Stimulated activated CD4-positive, alpha-beta T cell treated with anti-CD3 and anti-CD28 coated beads, Interleukin-2, amount 100 ng/mL, for 24 hours (primary cell): ENCODE measurements around the gene ZNF304.
"Not testable (repeated sequence)": the region's sequence is repeated elsewhere in the genome, so short reads cannot be mapped to it uniquely, and the experiment has no call there.

Source experiments
- DNase-seq, 2 donors: peaks; one replicate each; pipeline ENCODE4 v3.0.0-alpha.2; 2020

ZNF304 gene

GRCh38 chr19:57362997-57363687, 12.1 kb downstream of the ZNF304 start, which contains the start of the genes TRAPPC2B and ZNF547:
Gene TRAPPC2B, plus strand, starts transcription at chr19:57363551. Its CDS starts 1,283 bp downstream, at chr19:57364834.
Gene ZNF547, plus strand, starts transcription at chr19:57363551. Its CDS starts 5,005 bp downstream, at chr19:57368556.
- DNase-seq = peak; percentile 96 to 98

GRCh38 chr19:57363688-57364181, 12.7 kb downstream of the ZNF304 start:
- no peak for DNase-seq

GRCh38 chr19:57366776-57367175, 15.7 kb downstream of the ZNF304 start:
- no peak for DNase-seq

GRCh38 chr19:57374179-57374578, 23.1 kb downstream of the ZNF304 start:
- DNase-seq = no peak

- not testable (repeated sequence) for DNase-seq
Observed at GRCh38 chr19:57374647-57375046, 23.6 kb downstream of the ZNF304 start.

- DNase-seq = no peak
Observed at GRCh38 chr19:57376151-57376550, 25.1 kb downstream of the ZNF304 start.

- DNase-seq = no peak
Observed at GRCh38 chr19:57377498-57378146, 26.6 kb downstream of the ZNF304 start.

GRCh38 chr19:57380923-57381322, 29.9 kb downstream of the ZNF304 start:
- DNase-seq = no peak

GRCh38 chr19:57382806-57383488, 31.9 kb downstream of the ZNF304 start:
- no peak for DNase-seq

- no peak for DNase-seq
Observed at GRCh38 chr19:57389194-57389729, 38.2 kb downstream of the ZNF304 start.

GRCh38 chr19:57389730-57390598, 38.9 kb downstream of the ZNF304 start, which contains the start of gene ZNF548:
Gene ZNF548, plus strand, starts transcription at chr19:57389854. Its CDS starts 246 bp downstream, at chr19:57390100.
- peak; percentile 93 to 98 for DNase-seq

- DNase-seq = no peak
Observed at GRCh38 chr19:57395710-57396109, 44.6 kb downstream of the ZNF304 start.

GRCh38 chr19:57398868-57399267, 47.8 kb downstream of the ZNF304 start:
- DNase-seq = no peak

- no peak for DNase-seq
Observed at GRCh38 chr19:57403737-57404563, 52.9 kb downstream of the ZNF304 start.

- DNase-seq = peak; percentile 67 to 75
Observed at GRCh38 chr19:57406516-57407123, 55.5 kb downstream of the ZNF304 start.
